ENCODE measurements around the gene TFCP2L1.
"Not testable (repeated sequence)": the region's sequence is repeated elsewhere in the genome, so short reads cannot be mapped to it uniquely, and the experiment has no call there.

Gene TFCP2L1

GRCh38 chr2:121282800-121283385 is 2.1 kb downstream of the TFCP2L1 start:
- H3K27ac ChIP-seq (ENCODE audit: low read length): no peak overlapping the region

GRCh38 chr2:121281694-121282093 is 3.3 kb downstream of the TFCP2L1 start:
- Histone ChIP-seq H3K9me3 (ENCODE audit: control insufficient read depth, low read depth, low read length) (no peaks in the 10 kb centered on the region), H3K36me3 (ENCODE audit: control insufficient read depth, low read depth, low read length) (no peaks in the 10 kb centered on the region), H3K27me3 (ENCODE audit: control insufficient read depth, insufficient read depth, low read length) (peaks cover 44% of the 10 kb centered on the region), H3K27ac (ENCODE audit: low read length) (no peak overlapping the region), H3K4me3 (ENCODE audit: low read length) (no peak overlapping the region), H3K4me1 (ENCODE audit: control insufficient read depth, low read depth, low read length) (no peaks in the 10 kb centered on the region), H3K9ac (ENCODE audit: low read length) (no peak overlapping the region)

More at GRCh38 chr2:121282800-121283385, 2.1 kb downstream of the TFCP2L1 start:
- Histone ChIP-seq H3K4me3 (ENCODE audit: low read length) (no peak overlapping the region), H3K9ac (ENCODE audit: low read length) (no peak overlapping the region), H3K36me3 (ENCODE audit: control insufficient read depth, low read depth, low read length) (no peaks in the 10 kb centered on the region), H3K9me3 (ENCODE audit: control insufficient read depth, low read depth, low read length) (no peaks in the 10 kb centered on the region), H3K27me3 (ENCODE audit: control insufficient read depth, insufficient read depth, low read length) (peaks cover 50% of the 10 kb centered on the region), H3K4me1 (ENCODE audit: control insufficient read depth, low read depth, low read length) (no peaks in the 10 kb centered on the region)

GRCh38 chr2:121281107-121281506 is 3.9 kb downstream of the TFCP2L1 start:
- Histone ChIP-seq H3K36me3 (ENCODE audit: control insufficient read depth, low read depth, low read length) (no peaks in the 10 kb centered on the region), H3K9ac (ENCODE audit: low read length) (no peak overlapping the region), H3K27ac (ENCODE audit: low read length) (no peak overlapping the region), H3K27me3 (ENCODE audit: control insufficient read depth, insufficient read depth, low read length) (peaks cover 38% of the 10 kb centered on the region), H3K9me3 (ENCODE audit: control insufficient read depth, low read depth, low read length) (no peaks in the 10 kb centered on the region), H3K4me3 (ENCODE audit: low read length) (no peak overlapping the region), H3K4me1 (ENCODE audit: control insufficient read depth, low read depth, low read length) (no peaks in the 10 kb centered on the region)

- Histone ChIP-seq H3K9ac (ENCODE audit: low read length) (no peak overlapping the region), H3K27ac (ENCODE audit: low read length) (no peak overlapping the region)
Measured at GRCh38 chr2:121279476-121280220, 5.4 kb downstream of the TFCP2L1 start.

GRCh38 chr2:121276341-121276740 is 8.7 kb downstream of the TFCP2L1 start:
- H3K9me3 ChIP-seq (ENCODE audit: control insufficient read depth, low read depth, low read length): no peaks in the 10 kb centered on the region
- no peak overlapping the region for H3K4me3 ChIP-seq (ENCODE audit: low read length)
- no peaks in the 10 kb centered on the region for H3K36me3 ChIP-seq (ENCODE audit: control insufficient read depth, low read depth, low read length)
- no peaks in the 10 kb centered on the region for H3K4me1 ChIP-seq (ENCODE audit: control insufficient read depth, low read depth, low read length)
- no peak overlapping the region for H3K9ac ChIP-seq (ENCODE audit: low read length)
- no peaks in the 10 kb centered on the region for H3K27me3 ChIP-seq (ENCODE audit: control insufficient read depth, insufficient read depth, low read length)
- no peak overlapping the region for H3K27ac ChIP-seq (ENCODE audit: low read length)

More at GRCh38 chr2:121279476-121280220, 5.4 kb downstream of the TFCP2L1 start:
- no peaks in the 10 kb centered on the region for H3K4me1 ChIP-seq (ENCODE audit: control insufficient read depth, low read depth, low read length)
- no peaks in the 10 kb centered on the region for H3K9me3 ChIP-seq (ENCODE audit: control insufficient read depth, low read depth, low read length)
- no peaks in the 10 kb centered on the region for H3K36me3 ChIP-seq (ENCODE audit: control insufficient read depth, low read depth, low read length)
- H3K27me3 ChIP-seq (ENCODE audit: control insufficient read depth, insufficient read depth, low read length): peaks cover 24% of the 10 kb centered on the region
- no peak overlapping the region for H3K4me3 ChIP-seq (ENCODE audit: low read length)

GRCh38 chr2:121273116-121273515 is 11.9 kb downstream of the TFCP2L1 start:
- Histone ChIP-seq H3K9me3 (ENCODE audit: control insufficient read depth, low read depth, low read length) (no peaks in the 10 kb centered on the region), H3K4me3 (ENCODE audit: low read length) (no peak overlapping the region), H3K9ac (ENCODE audit: low read length) (no peak overlapping the region), H3K27ac (ENCODE audit: low read length) (no peak overlapping the region), H3K36me3 (ENCODE audit: control insufficient read depth, low read depth, low read length) (no peaks in the 10 kb centered on the region), H3K27me3 (ENCODE audit: control insufficient read depth, insufficient read depth, low read length) (no peaks in the 10 kb centered on the region), H3K4me1 (ENCODE audit: control insufficient read depth, low read depth, low read length) (no peaks in the 10 kb centered on the region)

- no peak overlapping the region for H3K9ac ChIP-seq (ENCODE audit: low read length)
- H3K9me3 ChIP-seq (ENCODE audit: control insufficient read depth, low read depth, low read length): no peaks in the 10 kb centered on the region
- no peak overlapping the region for H3K4me3 ChIP-seq (ENCODE audit: low read length)
- no peaks in the 10 kb centered on the region for H3K36me3 ChIP-seq (ENCODE audit: control insufficient read depth, low read depth, low read length)
- H3K4me1 ChIP-seq (ENCODE audit: control insufficient read depth, low read depth, low read length): no peaks in the 10 kb centered on the region
- H3K27me3 ChIP-seq (ENCODE audit: control insufficient read depth, insufficient read depth, low read length): no peaks in the 10 kb centered on the region
- H3K27ac ChIP-seq (ENCODE audit: low read length): no peak overlapping the region
Measured at GRCh38 chr2:121272596-121272995, 12.4 kb downstream of the TFCP2L1 start.

GRCh38 chr2:121269436-121269835 is 15.6 kb downstream of the TFCP2L1 start:
- not testable (repeated sequence) for H3K27me3 ChIP-seq (ENCODE audit: control insufficient read depth, insufficient read depth, low read length); H3K9me3 ChIP-seq (ENCODE audit: control insufficient read depth, low read depth, low read length); H3K27ac ChIP-seq (ENCODE audit: low read length); H3K4me1 ChIP-seq (ENCODE audit: control insufficient read depth, low read depth, low read length); H3K9ac ChIP-seq (ENCODE audit: low read length); H3K36me3 ChIP-seq (ENCODE audit: control insufficient read depth, low read depth, low read length); H3K4me3 ChIP-seq (ENCODE audit: low read length)

- H3K4me1 ChIP-seq (ENCODE audit: control insufficient read depth, low read depth, low read length): no peaks in the 10 kb centered on the region
- no peaks in the 10 kb centered on the region for H3K27me3 ChIP-seq (ENCODE audit: control insufficient read depth, insufficient read depth, low read length)
- no peak overlapping the region for H3K27ac ChIP-seq (ENCODE audit: low read length)
- no peaks in the 10 kb centered on the region for H3K9me3 ChIP-seq (ENCODE audit: control insufficient read depth, low read depth, low read length)
- no peak overlapping the region for H3K4me3 ChIP-seq (ENCODE audit: low read length)
- H3K9ac ChIP-seq (ENCODE audit: low read length): no peak overlapping the region
- H3K36me3 ChIP-seq (ENCODE audit: control insufficient read depth, low read depth, low read length): no peaks in the 10 kb centered on the region
Measured at GRCh38 chr2:121266543-121267106, 18.4 kb downstream of the TFCP2L1 start.

GRCh38 chr2:121263996-121264715 is 20.8 kb downstream of the TFCP2L1 start:
- Histone ChIP-seq H3K27ac (ENCODE audit: low read length) (no peak overlapping the region), H3K9ac (ENCODE audit: low read length) (no peak overlapping the region), H3K4me1 (ENCODE audit: control insufficient read depth, low read depth, low read length) (no peaks in the 10 kb centered on the region), H3K9me3 (ENCODE audit: control insufficient read depth, low read depth, low read length) (no peaks in the 10 kb centered on the region), H3K36me3 (ENCODE audit: control insufficient read depth, low read depth, low read length) (no peaks in the 10 kb centered on the region), H3K4me3 (ENCODE audit: low read length) (no peak overlapping the region), H3K27me3 (ENCODE audit: control insufficient read depth, insufficient read depth, low read length) (no peaks in the 10 kb centered on the region)

GRCh38 chr2:121260370-121261154 is 24.4 kb downstream of the TFCP2L1 start:
- no peaks in the 10 kb centered on the region for H3K4me1 ChIP-seq (ENCODE audit: control insufficient read depth, low read depth, low read length)
- H3K27ac ChIP-seq (ENCODE audit: low read length): no peak overlapping the region
- no peak overlapping the region for H3K4me3 ChIP-seq (ENCODE audit: low read length)
- no peak overlapping the region for H3K9ac ChIP-seq (ENCODE audit: low read length)
- H3K27me3 ChIP-seq (ENCODE audit: control insufficient read depth, insufficient read depth, low read length): no peaks in the 10 kb centered on the region
- no peaks in the 10 kb centered on the region for H3K36me3 ChIP-seq (ENCODE audit: control insufficient read depth, low read depth, low read length)
- no peaks in the 10 kb centered on the region for H3K9me3 ChIP-seq (ENCODE audit: control insufficient read depth, low read depth, low read length)

All from iPS-18a (cell line).